Measurements from ENCODE around the gene PVALB. TPM values are rescaled to one million over a fixed set of nuclear protein-coding genes. Genes with fewer than 3 reads are reported as not detected.
A peak's percentile ranks its signal among the peaks of the same experiment; 100 is the strongest.

The PVALB gene
- total and polyA plus RNA-seq, 4 donors: 0.73 to 3.0 (median 2.4) TPM; not detected in 1

DNA sequence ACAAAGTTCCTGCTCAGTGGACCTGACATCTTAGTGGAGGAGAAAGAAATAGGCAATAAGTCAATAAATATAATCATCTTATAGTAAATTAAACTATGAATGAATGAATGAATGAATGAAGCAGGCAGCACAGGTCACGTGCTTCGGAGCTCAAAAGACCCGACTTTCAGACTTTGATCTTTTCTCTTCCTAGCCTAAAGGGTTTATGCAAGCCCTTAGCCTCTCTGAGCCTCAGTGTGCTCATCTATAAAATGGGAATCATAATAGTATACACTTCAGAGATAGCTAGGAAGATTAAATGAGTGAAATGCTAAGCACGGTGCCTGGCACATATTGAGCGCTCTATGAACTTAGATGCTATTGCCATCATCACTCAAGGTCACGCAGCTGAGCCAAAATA lies 7.5 kb downstream of the PVALB start:
- H3K27me3 ChIP-seq (ENCODE audit: control insufficient read depth in 3 of 3, insufficient read depth in 3 of 3, low read length in 2 of 3): peaks cover 4 to 40% (median 13%) of the 10 kb centered on the region in 3 donors
- 92 to 94% methylated on average over 6 of the region's 6 CpGs for WGBS, 2 donors
- no peak for DNase-seq
- ATAC-seq (ENCODE audit: insufficient read depth, low FRiP score): no peak
- no peak overlapping the region for H3K27ac ChIP-seq (ENCODE audit: low read depth in 1 of 2, low read length in 1 of 2)
- TF ChIP-seq, protein P1, sequence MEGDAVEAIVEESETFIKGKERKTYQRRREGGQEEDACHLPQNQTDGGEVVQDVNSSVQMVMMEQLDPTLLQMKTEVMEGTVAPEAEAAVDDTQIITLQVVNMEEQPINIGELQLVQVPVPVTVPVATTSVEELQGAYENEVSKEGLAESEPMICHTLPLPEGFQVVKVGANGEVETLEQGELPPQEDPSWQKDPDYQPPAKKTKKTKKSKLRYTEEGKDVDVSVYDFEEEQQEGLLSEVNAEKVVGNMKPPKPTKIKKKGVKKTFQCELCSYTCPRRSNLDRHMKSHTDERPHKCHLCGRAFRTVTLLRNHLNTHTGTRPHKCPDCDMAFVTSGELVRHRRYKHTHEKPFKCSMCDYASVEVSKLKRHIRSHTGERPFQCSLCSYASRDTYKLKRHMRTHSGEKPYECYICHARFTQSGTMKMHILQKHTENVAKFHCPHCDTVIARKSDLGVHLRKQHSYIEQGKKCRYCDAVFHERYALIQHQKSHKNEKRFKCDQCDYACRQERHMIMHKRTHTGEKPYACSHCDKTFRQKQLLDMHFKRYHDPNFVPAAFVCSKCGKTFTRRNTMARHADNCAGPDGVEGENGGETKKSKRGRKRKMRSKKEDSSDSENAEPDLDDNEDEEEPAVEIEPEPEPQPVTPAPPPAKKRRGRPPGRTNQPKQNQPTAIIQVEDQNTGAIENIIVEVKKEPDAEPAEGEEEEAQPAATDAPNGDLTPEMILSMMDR (IDR thresholded peaks at IDR 0.05; ENCODE audit: control extremely low read depth, extremely low read depth): no peak
- H3K9ac ChIP-seq (ENCODE audit: insufficient read depth in 1 of 2, low read length in 2 of 2): no peak overlapping the region
- no peaks in the 10 kb centered on the region for H3K9me3 ChIP-seq (ENCODE audit: control insufficient read depth in 4 of 4, insufficient read depth in 3 of 4, low read length in 3 of 4)
- H3K4me1 ChIP-seq (ENCODE audit: control insufficient read depth in 5 of 5, insufficient read depth in 5 of 5, low read length in 5 of 5): no peaks in the 10 kb centered on the region
- H3K36me3 ChIP-seq (ENCODE audit: control insufficient read depth in 4 of 4, insufficient read depth in 4 of 4, low read length in 4 of 4): no peaks in the 10 kb centered on the region
- no peak overlapping the region for H3K4me3 ChIP-seq

DNA sequence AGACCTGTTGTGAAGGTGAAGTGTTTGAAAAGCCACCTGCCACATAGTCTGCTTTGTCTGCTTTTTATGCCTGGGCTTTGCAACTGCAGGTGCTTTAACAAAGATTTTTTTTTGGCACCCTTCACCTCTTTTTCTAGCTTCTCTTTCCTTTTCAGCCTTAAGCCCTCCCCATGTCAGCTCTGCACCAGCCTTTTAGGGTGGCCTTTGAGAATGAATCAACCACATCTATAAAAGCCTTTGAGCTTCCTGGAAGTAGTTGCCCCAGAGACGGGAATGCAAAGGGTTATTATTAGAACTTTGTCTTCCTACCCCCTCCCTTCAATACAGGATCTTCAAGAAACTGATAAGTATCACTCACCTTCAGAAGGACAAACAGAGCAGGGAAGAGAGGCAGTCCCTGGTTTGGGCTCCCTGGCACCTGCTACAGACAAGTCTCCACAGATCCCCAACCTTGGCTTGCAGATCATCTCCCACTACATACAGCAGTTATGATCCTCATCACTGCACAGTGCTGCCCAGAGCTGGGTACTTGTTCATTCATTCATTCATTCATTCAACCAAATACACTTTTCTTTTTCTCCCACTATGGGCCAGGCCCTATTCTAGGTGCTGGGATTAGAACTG lies 8.0 kb downstream of the PVALB start:
- H3K4me1 ChIP-seq (ENCODE audit: control insufficient read depth in 5 of 5, insufficient read depth in 5 of 5, low read length in 5 of 5): no peaks in the 10 kb centered on the region
- no peak overlapping the region for H3K4me3 ChIP-seq
- peaks cover 4 to 37% (median 9%) of the 10 kb centered on the region in 3 donors for H3K27me3 ChIP-seq (ENCODE audit: control insufficient read depth in 3 of 3, insufficient read depth in 3 of 3, low read length in 2 of 3)
- TF ChIP-seq, protein P1 (IDR thresholded peaks at IDR 0.05; ENCODE audit: control extremely low read depth, extremely low read depth): no peak
- H3K9ac ChIP-seq (ENCODE audit: insufficient read depth in 1 of 2, low read length in 2 of 2): no peak overlapping the region
- ATAC-seq (ENCODE audit: insufficient read depth, low FRiP score): no peak
- no peaks in the 10 kb centered on the region for H3K36me3 ChIP-seq (ENCODE audit: control insufficient read depth in 4 of 4, insufficient read depth in 4 of 4, low read length in 4 of 4)
- no peak for DNase-seq
- 26 to 30% methylated on average over 1 of the region's 1 CpG for WGBS, 2 donors
- H3K27ac ChIP-seq (ENCODE audit: low read depth in 1 of 2, low read length in 1 of 2): no peak overlapping the region
- H3K9me3 ChIP-seq (ENCODE audit: control insufficient read depth in 4 of 4, insufficient read depth in 3 of 4, low read length in 3 of 4): no peaks in the 10 kb centered on the region

DNA sequence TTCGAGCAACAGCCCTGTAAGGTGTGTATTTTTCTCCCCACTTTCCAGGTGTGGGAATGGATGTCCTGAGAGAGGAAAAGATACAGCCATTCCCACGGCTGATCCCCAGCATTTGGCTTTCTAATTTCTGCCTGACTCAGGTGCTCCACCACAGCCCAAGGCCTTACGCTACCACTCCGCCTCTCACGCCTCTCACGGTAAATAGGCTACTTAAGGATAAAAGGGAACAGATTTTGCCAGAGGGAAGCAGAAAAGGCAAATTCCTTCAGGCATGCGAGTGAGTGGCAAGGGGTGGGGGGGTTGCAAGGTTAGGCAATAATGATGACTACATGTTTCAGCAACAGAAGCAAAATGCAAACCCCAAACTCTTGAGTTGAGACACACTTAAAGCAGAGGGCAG lies 9.2 kb downstream of the PVALB start:
- no peaks in the 10 kb centered on the region for H3K9me3 ChIP-seq (ENCODE audit: control insufficient read depth in 4 of 4, insufficient read depth in 3 of 4, low read length in 3 of 4)
- ATAC-seq (ENCODE audit: insufficient read depth, low FRiP score): no peak
- WGBS, 2 donors: 73 to 74% methylated on average over 7 of the region's 7 CpGs
- peaks cover under 1 to 28% (median 9%) of the 10 kb centered on the region in 3 donors for H3K27me3 ChIP-seq (ENCODE audit: control insufficient read depth in 3 of 3, insufficient read depth in 3 of 3, low read length in 2 of 3)
- H3K36me3 ChIP-seq (ENCODE audit: control insufficient read depth in 4 of 4, insufficient read depth in 4 of 4, low read length in 4 of 4): no peaks in the 10 kb centered on the region
- DNase-seq: peak in 1 of 3 donors; percentile 24
- no peak overlapping the region for H3K4me3 ChIP-seq
- H3K27ac ChIP-seq (ENCODE audit: low read depth in 1 of 2, low read length in 1 of 2): no peak overlapping the region
- H3K9ac ChIP-seq (ENCODE audit: insufficient read depth in 1 of 2, low read length in 2 of 2): no peak overlapping the region
- TF ChIP-seq, protein P1 (IDR thresholded peaks at IDR 0.05; ENCODE audit: control extremely low read depth, extremely low read depth): no peak
- no peaks in the 10 kb centered on the region for H3K4me1 ChIP-seq (ENCODE audit: control insufficient read depth in 5 of 5, insufficient read depth in 5 of 5, low read length in 5 of 5)

DNA sequence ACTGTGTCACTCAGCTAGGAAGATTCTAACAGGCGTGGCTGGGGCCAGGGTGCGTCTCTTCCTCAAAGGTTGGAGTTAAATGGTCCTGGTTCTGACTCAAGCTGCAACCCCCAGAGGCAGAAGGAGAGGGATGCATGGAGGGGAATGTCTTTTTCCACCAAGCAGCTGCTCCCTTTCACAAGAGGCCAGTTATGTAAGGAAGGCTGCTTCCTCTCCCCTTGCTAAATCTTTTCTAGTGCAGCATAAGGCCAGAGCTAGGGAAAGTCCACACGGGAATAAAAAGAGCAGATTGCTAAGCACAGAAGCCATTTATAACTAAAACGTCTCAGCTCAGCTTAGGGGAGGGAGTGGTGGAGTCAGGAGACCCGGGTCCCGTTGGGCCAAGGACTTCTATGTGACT lies 10.0 kb downstream of the PVALB start:
- Histone ChIP-seq H3K4me1 (ENCODE audit: control insufficient read depth in 5 of 5, insufficient read depth in 5 of 5, low read length in 5 of 5) (no peaks in the 10 kb centered on the region), H3K27me3 (ENCODE audit: control insufficient read depth in 3 of 3, insufficient read depth in 3 of 3, low read length in 2 of 3) (peaks cover 0 to 21% (median 9%) of the 10 kb centered on the region in 3 donors), H3K27ac (ENCODE audit: low read depth in 1 of 2, low read length in 1 of 2) (no peak overlapping the region), H3K9ac (ENCODE audit: insufficient read depth in 1 of 2, low read length in 2 of 2) (no peak overlapping the region), H3K36me3 (ENCODE audit: control insufficient read depth in 4 of 4, insufficient read depth in 4 of 4, low read length in 4 of 4) (no peaks in the 10 kb centered on the region), H3K9me3 (ENCODE audit: control insufficient read depth in 4 of 4, insufficient read depth in 3 of 4, low read length in 3 of 4) (no peaks in the 10 kb centered on the region), H3K4me3 (no peak overlapping the region)
- WGBS, 2 donors: 49 to 56% methylated on average over 6 of the region's 6 CpGs
- DNase-seq: peak in 2 of 3 donors; percentile 40 to 58
- TF ChIP-seq, protein P1 (IDR thresholded peaks at IDR 0.05; ENCODE audit: control extremely low read depth, extremely low read depth): no peak
- ATAC-seq (ENCODE audit: insufficient read depth, low FRiP score): no peak
